ENCODE results near the gene IFFO2. TPM values are rescaled to one million over a fixed set of nuclear protein-coding genes. Genes with fewer than 3 reads are reported as not detected.

IFFO2 gene
- total and polyA plus RNA-seq, 2 of the 8 experiments (the other 6 are each of a cell fraction or from before 2014, with no cell fraction given) = 6.6 to 10.4 TPM

- TF ChIP-seq CHD7 (IDR thresholded peaks at IDR 0.05; ENCODE audit: insufficient replicate concordance, low read length) = no peak
- no peak for TF ChIP-seq TCF12 (IDR thresholded peaks at IDR 0.05; ENCODE audit: low read depth, low read length)
- TF ChIP-seq ATF3 (IDR thresholded peaks at IDR 0.05; ENCODE audit: insufficient read depth, low read depth, low read length) = no peak
- TF ChIP-seq BACH1 (IDR thresholded peaks at IDR 0.05; ENCODE audit: low read length) = no peak
- TF ChIP-seq E2F6 (IDR thresholded peaks at IDR 0.05) = no peak
- TF ChIP-seq TEAD4 (IDR thresholded peaks at IDR 0.05; ENCODE audit: low read depth, low read length) = no peak
- no peak for TF ChIP-seq SIN3A (conservative IDR thresholded peaks at IDR 0.05 in 1 of 2, IDR thresholded peaks at IDR 0.05 in 1 of 2; ENCODE audit: low read depth in 1 of 2, low read length in 2 of 2)
- TF ChIP-seq BRCA1 (IDR thresholded peaks at IDR 0.05; ENCODE audit: low read depth, low read length) = no peak
- TF ChIP-seq SAP30 (IDR thresholded peaks at IDR 0.05; ENCODE audit: insufficient read depth, insufficient replicate concordance, low read length) = no peak
Measured at GRCh38 chr1:18926315-18927081, 30.0 kb downstream of the IFFO2 start (continued).
